HG03378 (cell line): ENCODE data around the gene UMPS.

Experiments used
- ATAC-seq: cut with Tn5 transposase; IDR thresholded peaks from one replicate; pipeline ENCODE4 v1.9.1; 2021; ENCODE audit warnings: mild to moderate bottlenecking, moderate library complexity; ENCODE audit not compliant: unreplicated experiment

Gene UMPS

DNA sequence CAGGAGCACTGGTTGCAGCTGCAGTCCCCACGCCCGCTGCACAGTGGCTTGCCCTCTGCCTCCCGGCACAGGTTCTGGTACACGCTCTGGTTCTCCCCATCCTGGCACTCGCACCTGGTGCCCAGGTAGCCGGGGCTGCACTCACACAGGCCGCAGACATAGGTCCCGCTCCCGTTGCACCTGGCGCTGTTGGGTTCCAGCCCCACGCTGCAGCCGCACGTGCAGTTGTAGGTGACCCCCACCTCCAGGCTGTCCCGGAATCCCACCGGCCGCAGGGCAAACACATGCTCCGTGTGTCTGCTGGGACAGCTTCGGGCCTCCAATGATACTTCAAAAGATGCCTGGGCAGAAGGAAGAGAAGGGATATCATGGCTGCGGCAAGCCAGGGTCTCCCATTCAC, 66.2 kb downstream of the UMPS start:
- ATAC-seq = no peak

GRCh38 chr3:124797426-124797945, 67.2 kb downstream of the UMPS start:
- ATAC-seq = no peak
